Gastrocnemius medialis (tissue), 4 donors: ENCODE measurements around the gene KDM2B.

Experiments
- POLR2A ChIP-seq, 2 donors: fragments of 450-650 bp; IDR thresholded peaks; one replicate each; pipeline ENCODE4 v1.6.1; 2017; ENCODE audit warnings: antibody characterized with exemption in 2 of 2, mild to moderate bottlenecking in 2 of 2, moderate library complexity in 2 of 2
- TF ChIP-seq, protein P1 (sequence below), 5 experiments: fragments of 450-650 bp in 3 of 5; fragments of 200-600 bp in 2 of 5; sonication (generic) in 2 of 5; IDR thresholded peaks in 4 of 5; conservative IDR thresholded peaks in 1 of 5; 1 replicate in 4 of 5; 2 replicates in 1 of 5; pipeline ENCODE4 v1.5.1; 2016 to 2019; ENCODE audit warnings: antibody characterized with exemption in 5 of 5, mild to moderate bottlenecking in 3 of 5, moderate library complexity in 3 of 5

GRCh38 chr12:121558956-121559355 lies 21.9 kb downstream of the KDM2B start:
- TF ChIP-seq, protein P1, sequence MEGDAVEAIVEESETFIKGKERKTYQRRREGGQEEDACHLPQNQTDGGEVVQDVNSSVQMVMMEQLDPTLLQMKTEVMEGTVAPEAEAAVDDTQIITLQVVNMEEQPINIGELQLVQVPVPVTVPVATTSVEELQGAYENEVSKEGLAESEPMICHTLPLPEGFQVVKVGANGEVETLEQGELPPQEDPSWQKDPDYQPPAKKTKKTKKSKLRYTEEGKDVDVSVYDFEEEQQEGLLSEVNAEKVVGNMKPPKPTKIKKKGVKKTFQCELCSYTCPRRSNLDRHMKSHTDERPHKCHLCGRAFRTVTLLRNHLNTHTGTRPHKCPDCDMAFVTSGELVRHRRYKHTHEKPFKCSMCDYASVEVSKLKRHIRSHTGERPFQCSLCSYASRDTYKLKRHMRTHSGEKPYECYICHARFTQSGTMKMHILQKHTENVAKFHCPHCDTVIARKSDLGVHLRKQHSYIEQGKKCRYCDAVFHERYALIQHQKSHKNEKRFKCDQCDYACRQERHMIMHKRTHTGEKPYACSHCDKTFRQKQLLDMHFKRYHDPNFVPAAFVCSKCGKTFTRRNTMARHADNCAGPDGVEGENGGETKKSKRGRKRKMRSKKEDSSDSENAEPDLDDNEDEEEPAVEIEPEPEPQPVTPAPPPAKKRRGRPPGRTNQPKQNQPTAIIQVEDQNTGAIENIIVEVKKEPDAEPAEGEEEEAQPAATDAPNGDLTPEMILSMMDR (IDR thresholded peaks at IDR 0.05 in 4 of 5, conservative IDR thresholded peaks at IDR 0.05 in 1 of 5): no peak
- TF ChIP-seq POLR2A (IDR thresholded peaks at IDR 0.05): no peak
